ENCODE results near the gene PIN1.

PIN1 gene

GRCh38 chr19:9791552-9792205, 43.4 kb upstream of the PIN1 start:
- Histone ChIP-seq H2BK12ac (ENCODE audit: low read length) (no peak overlapping the region), H3K4me3 (ENCODE audit: low read depth, low read length) (peak overlapping the region; percentile 77), H3K79me1 (ENCODE audit: low read length) (peaks cover 6% of the 10 kb centered on the region), H2BK5ac (ENCODE audit: low read depth, low read length, poor library complexity) (peak overlapping the region; percentile 71), H3K4me2 (ENCODE audit: low read length) (peak overlapping the region; percentile 74), H2BK120ac (ENCODE audit: insufficient read depth, low read length, poor library complexity) (no peak overlapping the region), H3K27ac (ENCODE audit: low read depth, low read length) (peak overlapping the region; percentile 83), H4K12ac (ENCODE audit: low read depth, low read length) (no peak overlapping the region), H3K4me1 (ENCODE audit: control insufficient read depth in 1 of 2, insufficient read depth in 2 of 2, low read length in 2 of 2) (peaks cover 0 to 3% of the 10 kb centered on the region in 2 experiments), H3K23ac (ENCODE audit: low read length) (no peak overlapping the region), H3K4ac (ENCODE audit: low read depth, low read length) (no peak overlapping the region), H3K27me3 (ENCODE audit: insufficient read depth, low read length) (no peaks in the 10 kb centered on the region), H3K18ac (ENCODE audit: low read length) (peak overlapping the region; percentile 49), H2AFZ (ENCODE audit: insufficient read depth, low read length, poor library complexity) (peak overlapping the region; percentile 80), H3K9ac (ENCODE audit: low read length) (no peak overlapping the region), H4K91ac (ENCODE audit: low read depth, low read length) (peak overlapping the region; percentile 32), H3K14ac (ENCODE audit: low read length) (no peak overlapping the region), H3K36me3 (ENCODE audit: control insufficient read depth in 1 of 2, insufficient read depth in 2 of 2, low read length in 2 of 2) (no peaks in the 10 kb centered on the region), H4K8ac (ENCODE audit: low read depth, low read length) (peak overlapping the region; percentile 66), H2AK5ac (ENCODE audit: low read length) (no peak overlapping the region), H3K79me2 (ENCODE audit: control insufficient read depth, insufficient read depth, low read length, poor library complexity) (peaks cover 2% of the 10 kb centered on the region), H3K9me3 (ENCODE audit: insufficient read depth, low read depth, low read length) (no peaks in the 10 kb centered on the region)
- peak; percentile 82 to 83 for DNase-seq
- WGBS (ENCODE audit: extremely low coverage, insufficient coverage, insufficient read length): no CpG with 5 or more reads among the region's 50 CpGs

GRCh38 chr19:9792206-9793070, 42.7 kb upstream of the PIN1 start:
- Histone ChIP-seq H4K8ac (ENCODE audit: low read depth, low read length) (peak overlapping the region; percentile 66), H3K4me1 (ENCODE audit: control insufficient read depth in 1 of 2, insufficient read depth in 2 of 2, low read length in 2 of 2) (peaks cover 0 to 3% of the 10 kb centered on the region in 2 experiments), H3K4me2 (ENCODE audit: low read length) (peak overlapping the region; percentile 59), H3K9me3 (ENCODE audit: insufficient read depth, low read depth, low read length) (no peaks in the 10 kb centered on the region), H3K79me2 (ENCODE audit: control insufficient read depth, insufficient read depth, low read length, poor library complexity) (peaks cover 2% of the 10 kb centered on the region), H2BK12ac (ENCODE audit: low read length) (no peak overlapping the region), H2AK5ac (ENCODE audit: low read length) (peak overlapping the region; percentile 1), H3K4me3 (ENCODE audit: low read depth, low read length) (peak overlapping the region; percentile 77), H3K23ac (ENCODE audit: low read length) (no peak overlapping the region), H3K18ac (ENCODE audit: low read length) (peak overlapping the region; percentile 49), H3K14ac (ENCODE audit: low read length) (peak overlapping the region; percentile 49), H2BK120ac (ENCODE audit: insufficient read depth, low read length, poor library complexity) (peak overlapping the region; percentile 27), H2AFZ (ENCODE audit: insufficient read depth, low read length, poor library complexity) (peak overlapping the region; percentile 74), H3K9ac (ENCODE audit: low read length) (peak overlapping the region; percentile 2), H3K4ac (ENCODE audit: low read depth, low read length) (peak overlapping the region; percentile 33), H2BK5ac (ENCODE audit: low read depth, low read length, poor library complexity) (peak overlapping the region; percentile 71), H4K91ac (ENCODE audit: low read depth, low read length) (peak overlapping the region; percentile 67), H3K79me1 (ENCODE audit: low read length) (peaks cover 6% of the 10 kb centered on the region), H3K36me3 (ENCODE audit: control insufficient read depth in 1 of 2, insufficient read depth in 2 of 2, low read length in 2 of 2) (no peaks in the 10 kb centered on the region), H3K27ac (ENCODE audit: low read depth, low read length) (peak overlapping the region; percentile 83), H3K27me3 (ENCODE audit: insufficient read depth, low read length) (no peaks in the 10 kb centered on the region), H4K12ac (ENCODE audit: low read depth, low read length) (peak overlapping the region; percentile 22)
- DNase-seq: peak; percentile 76 to 80
- no CpG with 5 or more reads among the region's 70 CpGs for WGBS (ENCODE audit: extremely low coverage, insufficient coverage, insufficient read length)

- peak overlapping the region; percentile 74 for H2AFZ ChIP-seq (ENCODE audit: insufficient read depth, low read length, poor library complexity)
- peak overlapping the region; percentile 20 for H3K14ac ChIP-seq (ENCODE audit: low read length)
- WGBS (ENCODE audit: extremely low coverage, insufficient coverage, insufficient read length): no CpG with 5 or more reads among the region's 36 CpGs
- H3K4me3 ChIP-seq (ENCODE audit: low read depth, low read length): peak overlapping the region; percentile 70
- no peak overlapping the region for H3K18ac ChIP-seq (ENCODE audit: low read length)
- peak overlapping the region; percentile 1 for H2AK5ac ChIP-seq (ENCODE audit: low read length)
- peak overlapping the region; percentile 67 for H4K91ac ChIP-seq (ENCODE audit: low read depth, low read length)
- H3K4ac ChIP-seq (ENCODE audit: low read depth, low read length): peak overlapping the region; percentile 4
- peak overlapping the region; percentile 6 for H4K12ac ChIP-seq (ENCODE audit: low read depth, low read length)
- no peak overlapping the region for H3K23ac ChIP-seq (ENCODE audit: low read length)
- H3K9me3 ChIP-seq (ENCODE audit: insufficient read depth, low read depth, low read length): no peaks in the 10 kb centered on the region
- H3K4me1 ChIP-seq (ENCODE audit: control insufficient read depth in 1 of 2, insufficient read depth in 2 of 2, low read length in 2 of 2): peaks cover 3 to 4% of the 10 kb centered on the region in 2 experiments
- peak overlapping the region; percentile 27 for H2BK120ac ChIP-seq (ENCODE audit: insufficient read depth, low read length, poor library complexity)
- H3K4me2 ChIP-seq (ENCODE audit: low read length): peak overlapping the region; percentile 59
- peaks cover 6% of the 10 kb centered on the region for H3K79me1 ChIP-seq (ENCODE audit: low read length)
- peak overlapping the region; percentile 2 for H3K9ac ChIP-seq (ENCODE audit: low read length)
- no peak overlapping the region for H2BK12ac ChIP-seq (ENCODE audit: low read length)
- peak overlapping the region; percentile 6 for H3K27ac ChIP-seq (ENCODE audit: low read depth, low read length)
- peak overlapping the region; percentile 50 for H4K8ac ChIP-seq (ENCODE audit: low read depth, low read length)
- no peaks in the 10 kb centered on the region for H3K36me3 ChIP-seq (ENCODE audit: control insufficient read depth in 1 of 2, insufficient read depth in 2 of 2, low read length in 2 of 2)
- H2BK5ac ChIP-seq (ENCODE audit: low read depth, low read length, poor library complexity): peak overlapping the region; percentile 19
- H3K27me3 ChIP-seq (ENCODE audit: insufficient read depth, low read length): no peaks in the 10 kb centered on the region
- peaks cover 2% of the 10 kb centered on the region for H3K79me2 ChIP-seq (ENCODE audit: control insufficient read depth, insufficient read depth, low read length, poor library complexity)
- peak; percentile 43 to 64 for DNase-seq
Observed at GRCh38 chr19:9793071-9793591, 42.0 kb upstream of the PIN1 start.

- no peaks in the 10 kb centered on the region for H3K36me3 ChIP-seq (ENCODE audit: control insufficient read depth in 1 of 2, insufficient read depth in 2 of 2, low read length in 2 of 2)
- no peak overlapping the region for H2BK12ac ChIP-seq (ENCODE audit: low read length)
- H3K4ac ChIP-seq (ENCODE audit: low read depth, low read length): no peak overlapping the region
- H3K79me2 ChIP-seq (ENCODE audit: control insufficient read depth, insufficient read depth, low read length, poor library complexity): peaks cover 2% of the 10 kb centered on the region
- peaks cover 3 to 9% of the 10 kb centered on the region in 2 experiments for H3K4me1 ChIP-seq (ENCODE audit: control insufficient read depth in 1 of 2, insufficient read depth in 2 of 2, low read length in 2 of 2)
- WGBS (ENCODE audit: extremely low coverage, insufficient coverage, insufficient read length): no CpG with 5 or more reads among the region's 6 CpGs
- no peak overlapping the region for H3K14ac ChIP-seq (ENCODE audit: low read length)
- H3K79me1 ChIP-seq (ENCODE audit: low read length): peaks cover 6% of the 10 kb centered on the region
- no peaks in the 10 kb centered on the region for H3K27me3 ChIP-seq (ENCODE audit: insufficient read depth, low read length)
- no peak overlapping the region for H3K18ac ChIP-seq (ENCODE audit: low read length)
- H2BK5ac ChIP-seq (ENCODE audit: low read depth, low read length, poor library complexity): no peak overlapping the region
- H2AFZ ChIP-seq (ENCODE audit: insufficient read depth, low read length, poor library complexity): no peak overlapping the region
- no peak overlapping the region for H2BK120ac ChIP-seq (ENCODE audit: insufficient read depth, low read length, poor library complexity)
- H3K4me2 ChIP-seq (ENCODE audit: low read length): no peak overlapping the region
- no peak overlapping the region for H4K91ac ChIP-seq (ENCODE audit: low read depth, low read length)
- H3K9me3 ChIP-seq (ENCODE audit: insufficient read depth, low read depth, low read length): no peaks in the 10 kb centered on the region
- H3K27ac ChIP-seq (ENCODE audit: low read depth, low read length): no peak overlapping the region
- H4K12ac ChIP-seq (ENCODE audit: low read depth, low read length): no peak overlapping the region
- no peak overlapping the region for H4K8ac ChIP-seq (ENCODE audit: low read depth, low read length)
- no peak overlapping the region for H3K9ac ChIP-seq (ENCODE audit: low read length)
- no peak overlapping the region for H3K4me3 ChIP-seq (ENCODE audit: low read depth, low read length)
- no peak overlapping the region for H2AK5ac ChIP-seq (ENCODE audit: low read length)
- H3K23ac ChIP-seq (ENCODE audit: low read length): no peak overlapping the region
- peak; percentile 84 to 94 for DNase-seq
Observed at GRCh38 chr19:9796113-9796773, 38.9 kb upstream of the PIN1 start.
